GM19372 (cell line): ENCODE data around the gene L3MBTL2.
"Not testable (repeated sequence)": the region's sequence is repeated elsewhere in the genome, so short reads cannot be mapped to it uniquely, and the experiment has no call there.

Experiments used
- ATAC-seq: cut with Tn5 transposase; IDR thresholded peaks from one replicate; pipeline ENCODE4 v1.9.1; 2021; ENCODE audit warnings: mild to moderate bottlenecking, low read depth, moderate library complexity; ENCODE audit not compliant: unreplicated experiment

The L3MBTL2 gene

GRCh38 chr22:41240377-41241132 is 35.4 kb downstream of the L3MBTL2 start, which contains the start of gene CHADL:
TSS of gene CHADL (minus strand) at chr22:41240931. CDS start at chr22:41240881, 50 bp downstream.
- no peak for ATAC-seq

- no peak for ATAC-seq
These were observed 36.1 kb downstream of the L3MBTL2 start for GRCh38 chr22:41241133-41241676.

- ATAC-seq: no peak
These were observed 37.4 kb downstream of the L3MBTL2 start for GRCh38 chr22:41242396-41243117.

- no peak for ATAC-seq
These were observed 38.2 kb downstream of the L3MBTL2 start for GRCh38 chr22:41243361-41243760.

- ATAC-seq: no peak
These were observed 40.9 kb downstream of the L3MBTL2 start for GRCh38 chr22:41245917-41246499.

GRCh38 chr22:41247703-41248102 is 42.6 kb downstream of the L3MBTL2 start:
- ATAC-seq: no peak

GRCh38 chr22:41248314-41248713 is 43.2 kb downstream of the L3MBTL2 start:
- no peak for ATAC-seq

- no peak for ATAC-seq
These were observed 43.6 kb downstream of the L3MBTL2 start for GRCh38 chr22:41248758-41249157.

GRCh38 chr22:41249442-41249841 is 44.3 kb downstream of the L3MBTL2 start:
- ATAC-seq: no peak

- no peak for ATAC-seq
These were observed 45.0 kb downstream of the L3MBTL2 start for GRCh38 chr22:41250127-41250526.

- ATAC-seq: no peak
These were observed 47.3 kb downstream of the L3MBTL2 start for GRCh38 chr22:41252365-41252764.

- no peak for ATAC-seq
These were observed 49.1 kb downstream of the L3MBTL2 start for GRCh38 chr22:41254230-41254629.

GRCh38 chr22:41256254-41257253 is 51.4 kb downstream of the L3MBTL2 start:
- ATAC-seq: no peak

GRCh38 chr22:41257696-41258095 is 52.6 kb downstream of the L3MBTL2 start:
- ATAC-seq: no peak

- ATAC-seq: not testable (repeated sequence)
These were observed 54.6 kb downstream of the L3MBTL2 start for GRCh38 chr22:41259756-41260155.

GRCh38 chr22:41260871-41261270 is 55.8 kb downstream of the L3MBTL2 start:
- no peak for ATAC-seq

GRCh38 chr22:41261541-41262249 is 56.6 kb downstream of the L3MBTL2 start:
- no peak for ATAC-seq

- no peak for ATAC-seq
These were observed 57.2 kb downstream of the L3MBTL2 start for GRCh38 chr22:41262250-41262765.

GRCh38 chr22:41263704-41264103 is 58.6 kb downstream of the L3MBTL2 start:
- ATAC-seq: no peak
